K562 (cell line): ENCODE data around the gene PAN2. TPM values are rescaled to one million over a fixed set of nuclear protein-coding genes. Genes with fewer than 3 reads are reported as not detected.
A peak's percentile ranks its signal among the peaks of the same experiment; 100 is the strongest.

Experiments
- EGR1 ChIP-seq: fragments of 450-650 bp; conservative IDR thresholded peaks from 2 replicates; pipeline ENCODE4 v1.6.1; 2017; ENCODE audit warnings: mild to moderate bottlenecking
- HDAC1 ChIP-seq, 2 experiments: fragments of 450-650 bp; IDR thresholded peaks; 2 replicates each; pipeline ENCODE4 v1.6.1; 2016 to 2017; ENCODE audit warnings: inconsistent platforms in 1 of 2, mild to moderate bottlenecking in 1 of 2, moderate library complexity in 1 of 2
- LARP7 ChIP-seq: fragments of 450-650 bp; IDR thresholded peaks from 2 replicates; pipeline ENCODE4 v1.6.1; 2016
- MTF1 ChIP-seq: fragments of 250-450 bp; sonication (Bioruptor Pico); IDR thresholded peaks from 2 replicates; pipeline ENCODE4 v1.9.0; 2021; ENCODE audit warnings: moderate library complexity, mild to moderate bottlenecking, inconsistent platforms, borderline replicate concordance
- NR2C2 ChIP-seq, 2 experiments: fragments of 200-800 bp in 1 of 2; sonication (Bioruptor generic) in 1 of 2; sonication (generic) in 1 of 2; formaldehyde crosslinking in 1 of 2; IDR thresholded peaks; 2 replicates each; pipeline versions ENCODE4 v1.6.1 to v1.8.0; 2016 to 2022; ENCODE audit warnings: mild to moderate bottlenecking in 1 of 2, missing compliant biosample characterization in 1 of 2, missing genetic modification characterization in 1 of 2, missing genetic modification reagents in 1 of 2
- RBM25 ChIP-seq: fragments of 200-400 bp; formaldehyde crosslinking; IDR thresholded peaks from 2 replicates; pipeline ENCODE4 v1.6.1; 2018; ENCODE audit warnings: low read length, low read depth, moderate library complexity; ENCODE audit not compliant: severe bottlenecking
- SP1 ChIP-seq: sonication (generic); formaldehyde crosslinking; IDR thresholded peaks from 2 replicates; pipeline ENCODE4 v1.8.1; 2022; ENCODE audit warnings: mild to moderate bottlenecking, missing genetic modification reagents
- ZBTB1 ChIP-seq: sonication (generic); formaldehyde crosslinking; IDR thresholded peaks from 2 replicates; pipeline ENCODE4 v1.8.1; 2023; ENCODE audit warnings: missing genetic modification reagents, low read depth, mild to moderate bottlenecking, borderline replicate concordance
- ZBTB7A ChIP-seq: IDR thresholded peaks from 2 replicates; pipeline ENCODE4 v1.6.1; 2011; ENCODE audit warnings: low read depth, mild to moderate bottlenecking, low read length, moderate library complexity, borderline replicate concordance; ENCODE audit not compliant: control insufficient read depth
- ZEB2 ChIP-seq: fragments of 450-650 bp; IDR thresholded peaks from 2 replicates; pipeline ENCODE4 v1.6.1; 2016
- ZNF217 ChIP-seq: sonication (generic); formaldehyde crosslinking; IDR thresholded peaks from 2 replicates; pipeline ENCODE4 v1.8.0; 2022; ENCODE audit warnings: mild to moderate bottlenecking, missing genetic modification reagents
- ZNF551 ChIP-seq: fragments of 250-450 bp; sonication (Bioruptor Pico); IDR thresholded peaks from 2 replicates; pipeline ENCODE4 v1.5.0; 2021; ENCODE audit warnings: mild to moderate bottlenecking, moderate library complexity
- ZNF830 ChIP-seq: fragments of 250-450 bp; sonication (Bioruptor Pico); IDR thresholded peaks from 2 replicates; pipeline ENCODE4 v1.5.0; 2021; ENCODE audit warnings: mild to moderate bottlenecking
- polyA plus RNA-seq, 8 experiments: library from polyadenylated mRNA; depleted of rRNA in 4 of 8; stranded (reverse) in 5 of 8; unstranded in 3 of 8; fragments of >200 nt; fragmentation: Nextera tagmentation in 2 of 8; fragmentation: Illumina TruSeq in 1 of 8; extraction: Ambion mirVana in 2 of 8; extraction: Trizol in 1 of 8; gene quantifications; 2 replicates each; pipeline versions ENCODE4 v1.2.1 to v1.2.3, GENCODE V29; 2011 to 2014; ENCODE audit warnings: inconsistent platforms in 1 of 8, missing spikeins in 1 of 8
- total RNA-seq, 7 experiments: library from RNA; depleted of rRNA in 6 of 7; stranded (reverse); fragments of >200 nt in 6 of 7; fragmentation: Illumina TruSeq in 2 of 7; extraction: Trizol in 2 of 7; gene quantifications; 2 replicates each; pipeline versions ENCODE4 v1.2.1 to v1.2.3, GENCODE V29; 2011 to 2021; ENCODE audit warnings: low replicate concordance in 1 of 7
- TF ChIP-seq, protein P1 (sequence below): fragments of 250-450 bp; sonication (Bioruptor Pico); IDR thresholded peaks from 2 replicates; pipeline ENCODE4 v1.8.0; 2021; ENCODE audit warnings: moderate library complexity, mild to moderate bottlenecking, inconsistent platforms
- TF ChIP-seq, protein P2 (sequence below): fragments of 250-450 bp; sonication (Bioruptor Pico); IDR thresholded peaks from 2 replicates; pipeline ENCODE4 v1.8.0; 2022; ENCODE audit warnings: moderate library complexity, mild to moderate bottlenecking, inconsistent platforms
- TF ChIP-seq, protein P3 (sequence below), 2 experiments: fragments of 150-350 bp in 1 of 2; IDR thresholded peaks; 2 replicates each; pipeline ENCODE4 v1.6.1; 2012 to 2016; ENCODE audit warnings: low read depth in 2 of 2, low read length in 2 of 2, mild to moderate bottlenecking in 1 of 2, moderate library complexity in 1 of 2
- TF ChIP-seq, protein P4 (sequence below), 3 experiments: fragments of 200-800 bp in 1 of 3; fragments of 250-450 bp in 1 of 3; fragments of 450-650 bp in 1 of 3; sonication (Bioruptor Pico) in 1 of 3; sonication (Bioruptor generic) in 1 of 3; formaldehyde crosslinking in 1 of 3; IDR thresholded peaks; 2 replicates each; pipeline versions ENCODE4 v1.6.1 to v1.8.0; 2016 to 2022; ENCODE audit warnings: mild to moderate bottlenecking in 2 of 3, missing genetic modification characterization in 2 of 3, missing compliant biosample characterization in 1 of 3, moderate library complexity in 1 of 3

Gene PAN2
- total and polyA plus RNA-seq, 9 of the 15 experiments (the other 6 are each of a cell fraction or from before 2014, with no cell fraction given): 15.0 to 66.1 (median 25.9) TPM

GRCh38 chr12:56359851-56360767 is 26.3 kb upstream of the PAN2 start, which contains the start of gene STAT2 (continued):
- TF ChIP-seq, protein P1, sequence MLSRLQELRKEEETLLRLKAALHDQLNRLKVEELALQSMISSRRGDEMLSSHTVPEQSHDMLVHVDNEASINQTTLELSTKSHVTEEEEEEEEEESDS: no peak
- TF ChIP-seq ZNF551 (CRISPR knock-in tag) (no peak), RBM25 (peak; percentile 15), EGR1 (no peak), ZNF830 (CRISPR knock-in tag) (no peak), ZEB2 (no peak; the same call in 1 of the 2 replicates), ZBTB1 (no peak), LARP7 (no peak), MTF1 (CRISPR knock-in tag) (no peak), NR2C2 (CRISPR knock-in tag; IDR thresholded peaks at IDR 0.05) (0 out of 2 replicates have a peak, but pooled peaks have one; percentile 24), NR2C2 (tag; IDR thresholded peaks at IDR 0.05) (peak; percentile 97), HDAC1 (IDR thresholded peaks at IDR 0.05) (peak in 1 of 2 experiments; percentile 50; a peak in 2 of 4 replicates), ZNF217 (no peak), ZBTB7A (peak; percentile 81; the same call in 1 of the 2 replicates), SP1 (CRISPR knock-in tag) (peak; percentile 98)
- TF ChIP-seq, protein P2, sequence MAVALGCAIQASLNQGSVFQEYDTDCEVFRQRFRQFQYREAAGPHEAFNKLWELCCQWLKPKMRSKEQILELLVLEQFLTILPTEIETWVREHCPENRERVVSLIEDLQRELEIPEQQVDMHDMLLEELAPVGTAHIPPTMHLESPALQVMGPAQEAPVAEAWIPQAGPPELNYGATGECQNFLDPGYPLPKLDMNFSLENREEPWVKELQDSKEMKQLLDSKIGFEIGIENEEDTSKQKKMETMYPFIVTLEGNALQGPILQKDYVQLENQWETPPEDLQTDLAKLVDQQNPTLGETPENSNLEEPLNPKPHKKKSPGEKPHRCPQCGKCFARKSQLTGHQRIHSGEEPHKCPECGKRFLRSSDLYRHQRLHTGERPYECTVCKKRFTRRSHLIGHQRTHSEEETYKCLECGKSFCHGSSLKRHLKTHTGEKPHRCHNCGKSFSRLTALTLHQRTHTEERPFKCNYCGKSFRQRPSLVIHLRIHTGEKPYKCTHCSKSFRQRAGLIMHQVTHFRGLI (CRISPR knock-in tag): no peak
- TF ChIP-seq, protein P3, sequence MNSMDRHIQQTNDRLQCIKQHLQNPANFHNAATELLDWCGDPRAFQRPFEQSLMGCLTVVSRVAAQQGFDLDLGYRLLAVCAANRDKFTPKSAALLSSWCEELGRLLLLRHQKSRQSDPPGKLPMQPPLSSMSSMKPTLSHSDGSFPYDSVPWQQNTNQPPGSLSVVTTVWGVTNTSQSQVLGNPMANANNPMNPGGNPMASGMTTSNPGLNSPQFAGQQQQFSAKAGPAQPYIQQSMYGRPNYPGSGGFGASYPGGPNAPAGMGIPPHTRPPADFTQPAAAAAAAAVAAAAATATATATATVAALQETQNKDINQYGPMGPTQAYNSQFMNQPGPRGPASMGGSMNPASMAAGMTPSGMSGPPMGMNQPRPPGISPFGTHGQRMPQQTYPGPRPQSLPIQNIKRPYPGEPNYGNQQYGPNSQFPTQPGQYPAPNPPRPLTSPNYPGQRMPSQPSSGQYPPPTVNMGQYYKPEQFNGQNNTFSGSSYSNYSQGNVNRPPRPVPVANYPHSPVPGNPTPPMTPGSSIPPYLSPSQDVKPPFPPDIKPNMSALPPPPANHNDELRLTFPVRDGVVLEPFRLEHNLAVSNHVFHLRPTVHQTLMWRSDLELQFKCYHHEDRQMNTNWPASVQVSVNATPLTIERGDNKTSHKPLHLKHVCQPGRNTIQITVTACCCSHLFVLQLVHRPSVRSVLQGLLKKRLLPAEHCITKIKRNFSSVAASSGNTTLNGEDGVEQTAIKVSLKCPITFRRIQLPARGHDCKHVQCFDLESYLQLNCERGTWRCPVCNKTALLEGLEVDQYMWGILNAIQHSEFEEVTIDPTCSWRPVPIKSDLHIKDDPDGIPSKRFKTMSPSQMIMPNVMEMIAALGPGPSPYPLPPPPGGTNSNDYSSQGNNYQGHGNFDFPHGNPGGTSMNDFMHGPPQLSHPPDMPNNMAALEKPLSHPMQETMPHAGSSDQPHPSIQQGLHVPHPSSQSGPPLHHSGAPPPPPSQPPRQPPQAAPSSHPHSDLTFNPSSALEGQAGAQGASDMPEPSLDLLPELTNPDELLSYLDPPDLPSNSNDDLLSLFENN (IDR thresholded peaks at IDR 0.05; ENCODE audit: low read depth in 2 of 2, low read length in 2 of 2): peak in 1 of 2 experiments; percentile 77; a peak in 2 of 4 replicates
- TF ChIP-seq, protein P4, sequence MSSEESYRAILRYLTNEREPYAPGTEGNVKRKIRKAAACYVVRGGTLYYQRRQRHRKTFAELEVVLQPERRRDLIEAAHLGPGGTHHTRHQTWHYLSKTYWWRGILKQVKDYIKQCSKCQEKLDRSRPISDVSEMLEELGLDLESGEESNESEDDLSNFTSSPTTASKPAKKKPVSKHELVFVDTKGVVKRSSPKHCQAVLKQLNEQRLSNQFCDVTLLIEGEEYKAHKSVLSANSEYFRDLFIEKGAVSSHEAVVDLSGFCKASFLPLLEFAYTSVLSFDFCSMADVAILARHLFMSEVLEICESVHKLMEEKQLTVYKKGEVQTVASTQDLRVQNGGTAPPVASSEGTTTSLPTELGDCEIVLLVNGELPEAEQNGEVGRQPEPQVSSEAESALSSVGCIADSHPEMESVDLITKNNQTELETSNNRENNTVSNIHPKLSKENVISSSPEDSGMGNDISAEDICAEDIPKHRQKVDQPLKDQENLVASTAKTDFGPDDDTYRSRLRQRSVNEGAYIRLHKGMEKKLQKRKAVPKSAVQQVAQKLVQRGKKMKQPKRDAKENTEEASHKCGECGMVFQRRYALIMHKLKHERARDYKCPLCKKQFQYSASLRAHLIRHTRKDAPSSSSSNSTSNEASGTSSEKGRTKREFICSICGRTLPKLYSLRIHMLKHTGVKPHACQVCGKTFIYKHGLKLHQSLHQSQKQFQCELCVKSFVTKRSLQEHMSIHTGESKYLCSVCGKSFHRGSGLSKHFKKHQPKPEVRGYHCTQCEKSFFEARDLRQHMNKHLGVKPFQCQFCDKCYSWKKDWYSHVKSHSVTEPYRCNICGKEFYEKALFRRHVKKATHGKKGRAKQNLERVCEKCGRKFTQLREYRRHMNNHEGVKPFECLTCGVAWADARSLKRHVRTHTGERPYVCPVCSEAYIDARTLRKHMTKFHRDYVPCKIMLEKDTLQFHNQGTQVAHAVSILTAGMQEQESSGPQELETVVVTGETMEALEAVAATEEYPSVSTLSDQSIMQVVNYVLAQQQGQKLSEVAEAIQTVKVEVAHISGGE (CRISPR knock-in tag; IDR thresholded peaks at IDR 0.05): peak in 1 of 3 experiments; percentile 87; a peak in 2 of 6 replicates
